ENCODE data around the gene CEBPB. TPM values are rescaled to one million over a fixed set of nuclear protein-coding genes. Genes with fewer than 3 reads are reported as not detected.
A peak's percentile ranks its signal among the peaks of the same experiment; 100 is the strongest.

The CEBPB gene
- polyA plus RNA-seq, 1 experiment: 24.6 TPM

DNA sequence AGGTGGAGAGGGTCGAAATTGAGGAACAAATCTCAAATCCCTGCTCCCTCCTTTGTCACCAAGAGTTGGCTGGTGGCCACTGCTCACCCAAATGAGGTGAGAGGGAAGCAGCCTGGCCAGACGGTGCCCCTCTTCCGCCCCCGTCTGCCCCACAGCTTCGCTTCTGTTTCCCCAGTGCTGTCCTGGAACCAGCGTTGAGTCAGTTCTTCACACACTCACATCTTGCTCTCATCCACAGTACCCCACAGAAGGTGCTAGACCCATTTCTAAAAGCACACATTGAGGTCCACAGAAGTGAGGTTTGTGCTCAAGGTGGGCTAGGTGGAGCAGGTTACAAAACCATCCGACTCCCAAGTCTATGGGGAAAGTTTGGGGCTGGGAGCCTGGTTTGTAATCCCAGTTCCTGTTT, 3.8 kb downstream of the CEBPB start:
- Histone ChIP-seq H3K4me3 (ENCODE audit: low read depth, low read length) (peak overlapping the region; percentile 62), H3K36me3 (ENCODE audit: control insufficient read depth, insufficient read depth, low read length) (peaks cover 24% of the 10 kb centered on the region), H3K27me3 (ENCODE audit: control insufficient read depth, insufficient read depth, low read length) (no peaks in the 10 kb centered on the region)
- POLR2A ChIA-PET: no interaction called here
- CTCF ChIA-PET: interaction anchor here (1.4 kb wide), 1 partner anchor 30 kb away, joined by 3 read pairs; no protein-coding TSS in a partner anchor
- TF ChIP-seq, protein P1, sequence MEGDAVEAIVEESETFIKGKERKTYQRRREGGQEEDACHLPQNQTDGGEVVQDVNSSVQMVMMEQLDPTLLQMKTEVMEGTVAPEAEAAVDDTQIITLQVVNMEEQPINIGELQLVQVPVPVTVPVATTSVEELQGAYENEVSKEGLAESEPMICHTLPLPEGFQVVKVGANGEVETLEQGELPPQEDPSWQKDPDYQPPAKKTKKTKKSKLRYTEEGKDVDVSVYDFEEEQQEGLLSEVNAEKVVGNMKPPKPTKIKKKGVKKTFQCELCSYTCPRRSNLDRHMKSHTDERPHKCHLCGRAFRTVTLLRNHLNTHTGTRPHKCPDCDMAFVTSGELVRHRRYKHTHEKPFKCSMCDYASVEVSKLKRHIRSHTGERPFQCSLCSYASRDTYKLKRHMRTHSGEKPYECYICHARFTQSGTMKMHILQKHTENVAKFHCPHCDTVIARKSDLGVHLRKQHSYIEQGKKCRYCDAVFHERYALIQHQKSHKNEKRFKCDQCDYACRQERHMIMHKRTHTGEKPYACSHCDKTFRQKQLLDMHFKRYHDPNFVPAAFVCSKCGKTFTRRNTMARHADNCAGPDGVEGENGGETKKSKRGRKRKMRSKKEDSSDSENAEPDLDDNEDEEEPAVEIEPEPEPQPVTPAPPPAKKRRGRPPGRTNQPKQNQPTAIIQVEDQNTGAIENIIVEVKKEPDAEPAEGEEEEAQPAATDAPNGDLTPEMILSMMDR (IDR thresholded peaks at IDR 0.05; ENCODE audit: insufficient read depth, low read depth, low read length): no peak
- DNase-seq (ENCODE audit: low read depth): no peak

DNA sequence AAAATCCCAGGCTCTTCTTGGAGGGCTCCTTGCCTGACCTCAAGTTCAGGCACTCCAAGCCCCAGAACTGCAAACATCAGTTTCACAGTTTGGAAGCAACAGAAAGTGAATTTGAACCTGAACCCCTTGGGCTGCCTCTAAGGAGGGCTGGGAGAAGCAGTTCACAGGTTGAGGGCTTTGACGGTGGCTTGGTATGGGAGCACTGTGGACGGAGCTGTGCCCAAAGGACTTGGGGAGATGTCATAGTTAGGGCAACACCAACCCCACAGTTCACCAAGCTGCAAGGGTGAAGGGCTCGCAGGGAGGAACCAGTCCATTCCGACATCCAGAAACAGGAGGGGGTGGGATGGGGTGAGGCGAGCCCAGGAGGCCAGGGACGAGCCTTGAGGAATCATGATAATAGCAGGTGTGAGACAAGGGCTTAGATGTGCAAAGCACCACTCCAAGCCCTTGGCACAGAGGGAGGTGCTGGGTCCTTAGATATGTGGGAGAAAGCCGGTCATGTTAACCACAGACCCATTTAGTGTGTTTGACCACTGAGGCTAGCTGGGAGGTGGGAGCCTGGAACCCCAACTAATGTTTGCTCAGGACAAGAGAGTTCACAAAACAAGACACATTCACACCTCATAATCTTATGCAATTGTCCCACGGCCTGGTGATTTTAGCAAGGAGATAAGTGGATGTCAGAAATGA, 4.3 kb downstream of the CEBPB start:
- ChIA-PET POLR2A (no interaction called here), CTCF (no interaction called here)
- H3K27me3 ChIP-seq (ENCODE audit: control insufficient read depth, insufficient read depth, low read length): no peaks in the 10 kb centered on the region
- TF ChIP-seq, protein P1 (IDR thresholded peaks at IDR 0.05; ENCODE audit: insufficient read depth, low read depth, low read length): no peak
- H3K36me3 ChIP-seq (ENCODE audit: control insufficient read depth, insufficient read depth, low read length): peaks cover 24% of the 10 kb centered on the region
- DNase-seq (ENCODE audit: low read depth): no peak
- H3K4me3 ChIP-seq (ENCODE audit: low read depth, low read length): peak overlapping the region; percentile 62

DNA sequence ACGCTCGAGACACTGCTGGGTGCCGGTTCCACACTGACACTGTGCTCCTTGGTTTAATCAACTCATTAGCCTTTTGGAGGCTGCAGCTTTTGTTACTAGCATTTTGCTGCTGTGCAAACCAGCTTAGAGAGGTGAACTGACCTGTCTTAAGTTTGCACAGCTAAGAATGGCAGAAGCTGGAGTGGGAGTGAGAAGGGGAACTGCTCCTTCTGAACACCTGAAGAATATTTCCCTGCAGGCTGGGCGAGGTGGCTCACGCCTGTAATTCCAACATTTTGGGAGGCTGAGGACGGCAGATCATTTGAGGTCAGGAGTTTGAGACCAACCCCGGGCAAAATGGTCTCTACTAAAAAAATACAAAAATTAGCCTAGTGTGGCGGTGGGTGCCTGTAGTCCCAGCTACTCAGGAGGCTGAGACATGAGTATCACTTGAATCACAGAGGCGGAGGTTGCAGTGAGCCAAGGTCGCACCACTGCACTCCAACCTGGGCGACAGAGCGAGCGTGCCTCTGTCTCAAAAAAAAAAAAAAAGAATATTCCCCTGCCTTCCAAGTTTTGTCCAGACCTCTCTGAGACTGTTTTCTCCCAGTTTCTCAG, 5.0 kb downstream of the CEBPB start:
- POLR2A ChIA-PET: no interaction called here
- no peak for DNase-seq (ENCODE audit: low read depth)
- CTCF ChIA-PET: no interaction called here
- H3K27me3 ChIP-seq (ENCODE audit: control insufficient read depth, insufficient read depth, low read length): no peaks in the 10 kb centered on the region
- TF ChIP-seq, protein P1 (IDR thresholded peaks at IDR 0.05; ENCODE audit: insufficient read depth, low read depth, low read length): no peak
- peaks cover 24% of the 10 kb centered on the region for H3K36me3 ChIP-seq (ENCODE audit: control insufficient read depth, insufficient read depth, low read length)
- H3K4me3 ChIP-seq (ENCODE audit: low read depth, low read length): no peak overlapping the region

DNA sequence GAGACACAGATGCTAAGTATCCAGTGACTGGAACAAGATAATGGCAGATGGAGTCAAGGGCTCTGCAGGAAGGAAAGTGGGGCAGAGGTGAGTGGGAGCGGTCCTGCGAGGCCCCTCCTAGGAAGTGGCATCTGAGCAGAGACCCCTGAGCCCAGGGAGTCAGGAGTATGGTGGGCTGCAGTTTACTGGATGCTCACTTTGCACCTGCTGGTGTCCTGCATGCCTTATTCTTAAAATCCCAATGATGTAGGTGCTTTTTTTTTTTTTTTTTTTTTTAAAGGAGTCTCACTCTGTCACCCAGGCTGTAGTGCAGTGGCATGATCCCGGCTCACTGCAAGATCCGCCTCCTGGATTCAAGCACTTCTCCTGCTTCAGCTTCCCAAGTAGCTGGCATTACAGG, 5.6 kb downstream of the CEBPB start:
- TF ChIP-seq, protein P1 (IDR thresholded peaks at IDR 0.05; ENCODE audit: insufficient read depth, low read depth, low read length): no peak
- DNase-seq (ENCODE audit: low read depth): no peak
- H3K27me3 ChIP-seq (ENCODE audit: control insufficient read depth, insufficient read depth, low read length): no peaks in the 10 kb centered on the region
- ChIA-PET POLR2A (no interaction called here), CTCF (no interaction called here)
- no peak overlapping the region for H3K4me3 ChIP-seq (ENCODE audit: low read depth, low read length)
- peaks cover 24% of the 10 kb centered on the region for H3K36me3 ChIP-seq (ENCODE audit: control insufficient read depth, insufficient read depth, low read length)

DNA sequence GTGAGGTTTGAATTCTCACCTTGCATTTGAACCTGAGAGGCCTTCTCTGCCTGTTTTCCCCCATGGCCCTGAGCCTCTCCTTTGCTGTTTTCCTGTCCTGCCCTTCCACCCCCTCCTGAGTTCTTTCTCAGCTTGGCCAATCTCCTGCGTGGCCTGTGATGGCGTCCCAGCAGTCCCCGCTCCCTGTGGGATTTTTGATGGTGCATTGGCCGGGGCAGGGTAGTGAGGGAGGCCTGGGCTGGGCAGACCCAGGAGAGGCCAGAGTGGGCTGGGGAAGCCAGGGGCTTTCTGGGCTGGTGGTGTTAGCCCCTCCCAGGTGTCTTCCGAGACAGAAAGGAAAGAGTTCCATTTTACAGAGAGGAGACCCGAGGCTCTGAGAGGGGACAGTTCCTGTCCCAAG, 6.3 kb downstream of the CEBPB start:
- H3K36me3 ChIP-seq (ENCODE audit: control insufficient read depth, insufficient read depth, low read length): peaks cover 22% of the 10 kb centered on the region
- ChIA-PET CTCF (interaction anchor here (0.5 to 0.9 kb wide), 3 partner anchors 92 to 391 kb away, joined by 3 to 5 read pairs (median 4); no protein-coding TSS in a partner anchor), POLR2A (interaction anchor here (0.6 kb wide), 1 partner anchor 219 kb away, joined by 10 read pairs; no protein-coding TSS in a partner anchor)
- DNase-seq (ENCODE audit: low read depth): no peak
- H3K4me3 ChIP-seq (ENCODE audit: low read depth, low read length): no peak overlapping the region
- TF ChIP-seq, protein P1 (IDR thresholded peaks at IDR 0.05; ENCODE audit: insufficient read depth, low read depth, low read length): no peak
- no peaks in the 10 kb centered on the region for H3K27me3 ChIP-seq (ENCODE audit: control insufficient read depth, insufficient read depth, low read length)

Data from BJ (cell line).